Erythroblast (primary cell): ENCODE results near the gene USH1C.

ENCODE experiments used
- GATA1 ChIP-seq: IDR thresholded peaks from 2 replicates; pipeline ENCODE4 v1.6.1; 2011; ENCODE audit warnings: low read depth, mild to moderate bottlenecking, control low read depth, low read length, moderate library complexity
- POLR2A ChIP-seq: IDR thresholded peaks from 2 replicates; pipeline ENCODE4 v1.6.1; 2011; ENCODE audit warnings: mild to moderate bottlenecking, low read length

GRCh38 chr11:17472467-17472866, 71.7 kb downstream of the USH1C start:
- TF ChIP-seq POLR2A (no peak), GATA1 (no peak)
